A673 (cell line): ENCODE data around the gene PDCD10. TPM values are rescaled to one million over a fixed set of nuclear protein-coding genes. Genes with fewer than 3 reads are reported as not detected.
A peak's percentile ranks its signal among the peaks of the same experiment; 100 is the strongest.

ENCODE experiments used
- BruUV-seq: library from RNA; stranded (reverse); fragments of 400-500 nt; replicated peaks from 2 replicates; lab custom pipeline; 2021; lab: Mats Ljungman, UMichigan
- CTCF ChIA-PET: fragments of 300-600 bp; sonication (Branson Sonifier 250); formaldehyde crosslinking; loops from one replicate; lab custom pipeline; 2022; ENCODE audit warnings: antibody characterized with exemption; lab: Charles Lee
- POLR2A ChIA-PET: fragments of 300-600 bp; sonication (Branson Sonifier 250); formaldehyde crosslinking; loops from one replicate; lab custom pipeline; 2022; ENCODE audit warnings: antibody characterized with exemption; ENCODE audit not compliant: low non-redundant PET; lab: Charles Lee
- DNase-seq: peaks from one replicate; pipeline ENCODE4 v3.0.0-alpha.2; 2015; ENCODE audit warnings: low spot score
- H3K27ac ChIP-seq: fragments of 200-600 bp; sonication (generic); 2 replicates; pipeline ENCODE4 v1.5.1; 2016; ENCODE audit warnings: mixed run types, low read depth, mild to moderate bottlenecking, mixed read lengths, antibody characterized with exemption, low read length; ENCODE audit not compliant: poor library complexity, severe bottlenecking
- H3K27me3 ChIP-seq: fragments of 200-600 bp; sonication (generic); replicated peaks from 2 replicates; pipeline ENCODE4 v1.6.1; 2017; ENCODE audit warnings: mixed run types, low read depth, mild to moderate bottlenecking, mixed read lengths, antibody characterized with exemption, low read length; ENCODE audit not compliant: insufficient read depth, poor library complexity
- H3K36me3 ChIP-seq: fragments of 200-600 bp; sonication (generic); 2 replicates; pipeline ENCODE4 v1.6.1; 2016; ENCODE audit warnings: mixed run types, mild to moderate bottlenecking, mixed read lengths, antibody characterized with exemption, low read length; ENCODE audit not compliant: insufficient read depth, poor library complexity, severe bottlenecking
- H3K4me1 ChIP-seq: fragments of 200-600 bp; sonication (generic); 2 replicates; pipeline ENCODE4 v1.6.1; 2017; ENCODE audit warnings: mixed run types, mild to moderate bottlenecking, mixed read lengths, antibody characterized with exemption, low read length; ENCODE audit not compliant: insufficient read depth, poor library complexity, severe bottlenecking
- H3K4me3 ChIP-seq: fragments of 200-600 bp; sonication (generic); 2 replicates; pipeline ENCODE4 v1.5.1; 2016; ENCODE audit warnings: low read depth, mixed run types, mild to moderate bottlenecking, mixed read lengths, low read length; ENCODE audit not compliant: poor library complexity, severe bottlenecking
- H3K9me3 ChIP-seq: fragments of 200-600 bp; sonication (generic); 2 replicates; pipeline ENCODE4 v1.6.1; 2016; ENCODE audit warnings: mixed run types, low read depth, mild to moderate bottlenecking, mixed read lengths, antibody characterized with exemption, low read length; ENCODE audit not compliant: poor library complexity, severe bottlenecking
- EZH2 ChIP-seq: fragments of 200-600 bp; sonication (generic); IDR thresholded peaks from 2 replicates; pipeline ENCODE4 v1.6.1; 2017; ENCODE audit warnings: borderline replicate concordance, low read depth, mild to moderate bottlenecking, mixed read lengths, antibody characterized with exemption, low read length; ENCODE audit not compliant: poor library complexity, severe bottlenecking
- intact Hi-C: fragments of 100-400 bp; cut with micrococcal nuclease; formaldehyde crosslinking; loops from one replicate; pipeline ENCODE4 v1.10.0; 2022; ENCODE audit not compliant: unreplicated experiment
- total RNA-seq: library from RNA; stranded (reverse); gene quantifications from 2 replicates; pipeline ENCODE4 v1.2.3, GENCODE V29; 2021
- TF ChIP-seq, protein P1 (sequence below): fragments of 300-800, 200-600 bp; sonication (generic); conservative IDR thresholded peaks from 2 replicates; pipeline ENCODE4 v1.5.1; 2017; ENCODE audit warnings: low read depth, mild to moderate bottlenecking, antibody characterized with exemption, low read length, moderate library complexity, mixed read lengths

The PDCD10 gene
- total RNA-seq, 1 experiment from 2014 or later: 47.0 TPM

- BruUV-seq: TSS peak; percentile 62
- ChIA-PET POLR2A (no interaction called here), CTCF (no interaction called here)
- peaks cover 13% of the 10 kb centered on the region for H3K27me3 ChIP-seq
- H3K36me3 ChIP-seq: no peaks in the 10 kb centered on the region
- H3K9me3 ChIP-seq: no peaks in the 10 kb centered on the region
- peaks cover 18% of the 10 kb centered on the region for H3K4me1 ChIP-seq
- intact Hi-C loops: no loop called here
- TF ChIP-seq, protein P1, sequence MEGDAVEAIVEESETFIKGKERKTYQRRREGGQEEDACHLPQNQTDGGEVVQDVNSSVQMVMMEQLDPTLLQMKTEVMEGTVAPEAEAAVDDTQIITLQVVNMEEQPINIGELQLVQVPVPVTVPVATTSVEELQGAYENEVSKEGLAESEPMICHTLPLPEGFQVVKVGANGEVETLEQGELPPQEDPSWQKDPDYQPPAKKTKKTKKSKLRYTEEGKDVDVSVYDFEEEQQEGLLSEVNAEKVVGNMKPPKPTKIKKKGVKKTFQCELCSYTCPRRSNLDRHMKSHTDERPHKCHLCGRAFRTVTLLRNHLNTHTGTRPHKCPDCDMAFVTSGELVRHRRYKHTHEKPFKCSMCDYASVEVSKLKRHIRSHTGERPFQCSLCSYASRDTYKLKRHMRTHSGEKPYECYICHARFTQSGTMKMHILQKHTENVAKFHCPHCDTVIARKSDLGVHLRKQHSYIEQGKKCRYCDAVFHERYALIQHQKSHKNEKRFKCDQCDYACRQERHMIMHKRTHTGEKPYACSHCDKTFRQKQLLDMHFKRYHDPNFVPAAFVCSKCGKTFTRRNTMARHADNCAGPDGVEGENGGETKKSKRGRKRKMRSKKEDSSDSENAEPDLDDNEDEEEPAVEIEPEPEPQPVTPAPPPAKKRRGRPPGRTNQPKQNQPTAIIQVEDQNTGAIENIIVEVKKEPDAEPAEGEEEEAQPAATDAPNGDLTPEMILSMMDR: no peak
- no peak for TF ChIP-seq EZH2
- DNase-seq: no peak
- peak overlapping the region; percentile 77 for H3K27ac ChIP-seq
- peak overlapping the region; percentile 74 for H3K4me3 ChIP-seq
These were observed 663 bp downstream of the PDCD10 start for GRCh38 chr3:167733961-167734497.

- intact Hi-C loops: no loop called here
- no peak for TF ChIP-seq EZH2
- TF ChIP-seq, protein P1: no peak
- no TSS peak for BruUV-seq
- Histone ChIP-seq H3K27me3 (peaks cover 10% of the 10 kb centered on the region), H3K4me1 (peaks cover 18% of the 10 kb centered on the region), H3K4me3 (no peak overlapping the region), H3K9me3 (no peaks in the 10 kb centered on the region), H3K27ac (no peak overlapping the region), H3K36me3 (no peaks in the 10 kb centered on the region)
- ChIA-PET POLR2A (no interaction called here), CTCF (no interaction called here)
- DNase-seq: no peak
These were observed 2.2 kb downstream of the PDCD10 start for GRCh38 chr3:167732313-167733065.

- Histone ChIP-seq H3K36me3 (no peaks in the 10 kb centered on the region), H3K27ac (no peak overlapping the region), H3K4me3 (no peak overlapping the region), H3K4me1 (peaks cover 18% of the 10 kb centered on the region), H3K9me3 (no peaks in the 10 kb centered on the region), H3K27me3 (peaks cover under 1% of the 10 kb centered on the region)
- BruUV-seq: no TSS peak
- DNase-seq: no peak
- intact Hi-C loops: no loop called here
- ChIA-PET CTCF (no interaction called here), POLR2A (no interaction called here)
- TF ChIP-seq EZH2: no peak
- TF ChIP-seq, protein P1: no peak
These were observed 3.3 kb downstream of the PDCD10 start for GRCh38 chr3:167731393-167731792.
